Brain microvascular endothelial cell (primary cell): ENCODE results near the gene IRX3.

Experiments
- DNase-seq: peaks from one replicate; pipeline ENCODE4 v3.0.0-alpha.2; 2020
- H3K27ac ChIP-seq: fragments of 250-450 bp; sonication (Bioruptor Pico); 2 replicates; pipeline ENCODE4 v1.5.1; 2020; ENCODE audit warnings: mild to moderate bottlenecking, moderate library complexity
- H3K27me3 ChIP-seq: fragments of 250-450 bp; sonication (Bioruptor Pico); replicated peaks from 2 replicates; pipeline ENCODE4 v1.5.1; 2020; ENCODE audit warnings: mild to moderate bottlenecking
- H3K36me3 ChIP-seq: fragments of 250-450 bp; sonication (Bioruptor Pico); replicated peaks from 2 replicates; pipeline ENCODE4 v1.5.1; 2020; ENCODE audit warnings: mild to moderate bottlenecking
- H3K4me3 ChIP-seq: 2 replicates; pipeline ENCODE4 v1.5.1; 2011; ENCODE audit warnings: low read depth, mild to moderate bottlenecking, control low read depth, low read length, moderate library complexity
- in situ Hi-C: cut with HindIII; loops from 2 replicates; pipeline ENCODE4 v1.10.0; 2017; ENCODE audit warnings: low sequenced_read_pairs, low pct_ligation_motif_present
- TF ChIP-seq, protein P1 (sequence below): IDR thresholded peaks from 2 replicates; pipeline ENCODE4 v1.5.1; 2011; ENCODE audit warnings: low read depth, mild to moderate bottlenecking, moderate library complexity, low read length, control low read depth, inconsistent platforms; ENCODE audit errors: missing control alignments

IRX3 gene

GRCh38 chr16:54286366-54287130 lies at the start of gene IRX3:
TSS of gene IRX3 (minus strand) at chr16:54286787. CDS start at chr16:54286050, 737 bp downstream.
- Histone ChIP-seq H3K36me3 (no peaks in the 10 kb centered on the region), H3K4me3 (peak within 1 kb of the TSS; percentile 64), H3K27me3 (peaks cover 81% of the 10 kb centered on the region), H3K27ac (no peak within 1 kb of the TSS)
- in situ Hi-C loops: loop anchor here (25.0 kb wide), 1 partner anchor 651 kb away; the partner anchor contains the start of gene IRX5
- DNase-seq: peak; percentile 63
- TF ChIP-seq, protein P1, sequence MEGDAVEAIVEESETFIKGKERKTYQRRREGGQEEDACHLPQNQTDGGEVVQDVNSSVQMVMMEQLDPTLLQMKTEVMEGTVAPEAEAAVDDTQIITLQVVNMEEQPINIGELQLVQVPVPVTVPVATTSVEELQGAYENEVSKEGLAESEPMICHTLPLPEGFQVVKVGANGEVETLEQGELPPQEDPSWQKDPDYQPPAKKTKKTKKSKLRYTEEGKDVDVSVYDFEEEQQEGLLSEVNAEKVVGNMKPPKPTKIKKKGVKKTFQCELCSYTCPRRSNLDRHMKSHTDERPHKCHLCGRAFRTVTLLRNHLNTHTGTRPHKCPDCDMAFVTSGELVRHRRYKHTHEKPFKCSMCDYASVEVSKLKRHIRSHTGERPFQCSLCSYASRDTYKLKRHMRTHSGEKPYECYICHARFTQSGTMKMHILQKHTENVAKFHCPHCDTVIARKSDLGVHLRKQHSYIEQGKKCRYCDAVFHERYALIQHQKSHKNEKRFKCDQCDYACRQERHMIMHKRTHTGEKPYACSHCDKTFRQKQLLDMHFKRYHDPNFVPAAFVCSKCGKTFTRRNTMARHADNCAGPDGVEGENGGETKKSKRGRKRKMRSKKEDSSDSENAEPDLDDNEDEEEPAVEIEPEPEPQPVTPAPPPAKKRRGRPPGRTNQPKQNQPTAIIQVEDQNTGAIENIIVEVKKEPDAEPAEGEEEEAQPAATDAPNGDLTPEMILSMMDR: no peak

DNA sequence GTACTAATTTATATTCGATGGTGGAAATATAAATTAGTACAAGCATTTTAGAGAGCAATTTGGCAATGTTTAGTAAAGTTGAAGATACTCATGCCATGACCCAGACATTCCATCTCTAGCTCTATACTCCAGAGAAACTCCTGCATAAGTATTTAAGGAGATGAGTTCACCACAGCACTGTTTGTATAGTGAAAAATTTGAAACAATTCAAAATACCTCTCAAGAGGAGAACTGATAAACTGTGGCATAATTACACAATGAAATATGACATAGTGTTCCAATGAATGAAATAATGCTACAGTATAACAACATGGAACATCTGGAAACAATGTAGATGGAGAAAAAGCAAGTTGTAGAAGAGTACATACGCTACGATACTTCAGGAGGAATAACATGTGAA lies 48.6 kb upstream of the IRX3 start:
- DNase-seq: no peak

DNA sequence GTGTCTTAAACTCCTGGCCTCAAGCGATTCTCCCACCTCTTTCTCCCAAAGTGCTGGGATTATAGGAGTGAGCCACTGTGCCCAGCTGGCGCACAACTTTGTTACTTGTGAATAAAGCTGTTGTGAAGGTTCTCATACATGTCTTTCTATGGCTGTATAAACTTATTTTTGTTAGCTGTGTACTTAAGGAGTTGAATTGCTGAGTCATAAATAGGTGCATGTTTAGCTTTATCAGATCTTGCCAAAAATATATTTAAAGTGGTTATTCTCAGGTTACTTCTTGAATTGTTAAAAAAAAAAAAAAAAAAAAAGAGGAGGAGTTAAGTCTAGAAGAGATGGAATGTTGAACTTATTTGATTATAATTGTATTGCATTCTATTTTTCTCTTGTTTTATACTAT lies 47.6 kb upstream of the IRX3 start:
- Histone ChIP-seq H3K36me3 (no peaks in the 10 kb centered on the region), H3K27ac (no peak overlapping the region), H3K27me3 (no peaks in the 10 kb centered on the region), H3K4me3 (no peak overlapping the region)
- DNase-seq: no peak
- TF ChIP-seq, protein P1: no peak
- in situ Hi-C loops: no loop called here

More for the DNA sequence above, 48.6 kb upstream of the IRX3 start:
- in situ Hi-C loops: no loop called here
- TF ChIP-seq, protein P1: no peak
- no peak overlapping the region for H3K4me3 ChIP-seq
- H3K27ac ChIP-seq: no peak overlapping the region
- no peaks in the 10 kb centered on the region for H3K36me3 ChIP-seq
- H3K27me3 ChIP-seq: no peaks in the 10 kb centered on the region

- Histone ChIP-seq H3K36me3 (no peaks in the 10 kb centered on the region), H3K27ac (no peak overlapping the region), H3K27me3 (no peaks in the 10 kb centered on the region), H3K4me3 (no peak overlapping the region)
- no peak for DNase-seq
- TF ChIP-seq, protein P1: no peak
- in situ Hi-C loops: no loop called here
Observed at GRCh38 chr16:54331241-54332002, 44.8 kb upstream of the IRX3 start.

GRCh38 chr16:54327609-54328008 lies 41.0 kb upstream of the IRX3 start:
- TF ChIP-seq, protein P1: no peak
- in situ Hi-C loops: no loop called here

More at GRCh38 chr16:54327609-54328008, 41.0 kb upstream of the IRX3 start:
- Histone ChIP-seq H3K36me3 (no peaks in the 10 kb centered on the region), H3K27me3 (no peaks in the 10 kb centered on the region), H3K4me3 (no peak overlapping the region), H3K27ac (no peak overlapping the region)
- no peak for DNase-seq
